ENCODE results near the gene AKNA.

Gene AKNA

GRCh38 chr9:114383521-114384231, 4.1 kb downstream of the AKNA start:
- Histone ChIP-seq H3K4me3 (ENCODE audit: low read depth in 1 of 5, low read length in 5 of 5) (peak overlapping the region in 4 of 5 donors; percentile 14 to 36 (median 30)), H3K36me3 (ENCODE audit: control insufficient read depth in 5 of 5, insufficient read depth in 5 of 5, low read length in 5 of 5) (peaks cover 4 to 28% (median 22%) of the 10 kb centered on the region in 5 donors), H3K27ac (ENCODE audit: low read depth, low read length) (peak overlapping the region; percentile 96), H3K4me1 (ENCODE audit: control insufficient read depth in 5 of 5, insufficient read depth in 5 of 5, low read length in 5 of 5) (peaks cover 30 to 76% (median 71%) of the 10 kb centered on the region in 5 donors), H3K9me3 (ENCODE audit: control insufficient read depth in 5 of 5, low read length in 5 of 5) (no peaks in the 10 kb centered on the region), H3K9ac (ENCODE audit: low read length in 5 of 5) (peak overlapping the region; percentile 21 to 75 (median 71)), H3K27me3 (ENCODE audit: control insufficient read depth in 5 of 5, insufficient read depth in 4 of 5, low read length in 5 of 5) (no peaks in the 10 kb centered on the region)

- Histone ChIP-seq H3K36me3 (ENCODE audit: control insufficient read depth in 5 of 5, insufficient read depth in 5 of 5, low read length in 5 of 5) (peaks cover 4 to 36% (median 27%) of the 10 kb centered on the region in 5 donors), H3K9me3 (ENCODE audit: control insufficient read depth in 5 of 5, low read length in 5 of 5) (no peaks in the 10 kb centered on the region), H3K9ac (ENCODE audit: low read length in 5 of 5) (peak overlapping the region; percentile 62 to 75 (median 71)), H3K27me3 (ENCODE audit: control insufficient read depth in 5 of 5, insufficient read depth in 4 of 5, low read length in 5 of 5) (no peaks in the 10 kb centered on the region), H3K4me1 (ENCODE audit: control insufficient read depth in 5 of 5, insufficient read depth in 5 of 5, low read length in 5 of 5) (peaks cover 23 to 68% (median 64%) of the 10 kb centered on the region in 5 donors), H3K4me3 (ENCODE audit: low read depth in 1 of 5, low read length in 5 of 5) (peak overlapping the region in 4 of 5 donors; percentile 14 to 36 (median 30)), H3K27ac (ENCODE audit: low read depth, low read length) (peak overlapping the region; percentile 96)
Observed at GRCh38 chr9:114382699-114383520, 4.9 kb downstream of the AKNA start.

- no peaks in the 10 kb centered on the region for H3K9me3 ChIP-seq (ENCODE audit: control insufficient read depth in 5 of 5, low read length in 5 of 5)
- H3K9ac ChIP-seq (ENCODE audit: low read length in 5 of 5), result no peak overlapping the region
- H3K4me1 ChIP-seq (ENCODE audit: control insufficient read depth in 5 of 5, insufficient read depth in 5 of 5, low read length in 5 of 5), result peaks cover 8 to 30% (median 28%) of the 10 kb centered on the region in 5 donors
- H3K36me3 ChIP-seq (ENCODE audit: control insufficient read depth in 5 of 5, insufficient read depth in 5 of 5, low read length in 5 of 5), result peaks cover 4 to 70% (median 50%) of the 10 kb centered on the region in 5 donors
- H3K27me3 ChIP-seq (ENCODE audit: control insufficient read depth in 5 of 5, insufficient read depth in 4 of 5, low read length in 5 of 5), result no peaks in the 10 kb centered on the region
- no peak overlapping the region for H3K4me3 ChIP-seq (ENCODE audit: low read depth in 1 of 5, low read length in 5 of 5)
- no peak overlapping the region for H3K27ac ChIP-seq (ENCODE audit: low read depth, low read length)
Observed at GRCh38 chr9:114378883-114379282, 8.9 kb downstream of the AKNA start.

GRCh38 chr9:114378016-114378415, 9.8 kb downstream of the AKNA start:
- no peak overlapping the region for H3K9ac ChIP-seq (ENCODE audit: low read length in 5 of 5)
- H3K36me3 ChIP-seq (ENCODE audit: control insufficient read depth in 5 of 5, insufficient read depth in 5 of 5, low read length in 5 of 5), result peaks cover 4 to 76% (median 58%) of the 10 kb centered on the region in 5 donors
- no peak overlapping the region for H3K27ac ChIP-seq (ENCODE audit: low read depth, low read length)
- no peaks in the 10 kb centered on the region for H3K27me3 ChIP-seq (ENCODE audit: control insufficient read depth in 5 of 5, insufficient read depth in 4 of 5, low read length in 5 of 5)
- no peak overlapping the region for H3K4me3 ChIP-seq (ENCODE audit: low read depth in 1 of 5, low read length in 5 of 5)
- peaks cover 3 to 30% (median 27%) of the 10 kb centered on the region in 5 donors for H3K4me1 ChIP-seq (ENCODE audit: control insufficient read depth in 5 of 5, insufficient read depth in 5 of 5, low read length in 5 of 5)
- no peaks in the 10 kb centered on the region for H3K9me3 ChIP-seq (ENCODE audit: control insufficient read depth in 5 of 5, low read length in 5 of 5)

GRCh38 chr9:114376586-114377445, 11.0 kb downstream of the AKNA start:
- peaks cover 0 to 2% (median 0%) of the 10 kb centered on the region in 5 donors for H3K9me3 ChIP-seq (ENCODE audit: control insufficient read depth in 5 of 5, low read length in 5 of 5)
- no peak overlapping the region for H3K4me3 ChIP-seq (ENCODE audit: low read depth in 1 of 5, low read length in 5 of 5)
- no peak overlapping the region for H3K9ac ChIP-seq (ENCODE audit: low read length in 5 of 5)
- H3K36me3 ChIP-seq (ENCODE audit: control insufficient read depth in 5 of 5, insufficient read depth in 5 of 5, low read length in 5 of 5), result peaks cover 4 to 72% (median 62%) of the 10 kb centered on the region in 5 donors
- H3K27me3 ChIP-seq (ENCODE audit: control insufficient read depth in 5 of 5, insufficient read depth in 4 of 5, low read length in 5 of 5), result peaks cover 0 to 2% (median 0%) of the 10 kb centered on the region in 5 donors
- H3K4me1 ChIP-seq (ENCODE audit: control insufficient read depth in 5 of 5, insufficient read depth in 5 of 5, low read length in 5 of 5), result peaks cover 10 to 30% (median 29%) of the 10 kb centered on the region in 5 donors
- H3K27ac ChIP-seq (ENCODE audit: low read depth, low read length), result no peak overlapping the region

- no peak overlapping the region for H3K27ac ChIP-seq (ENCODE audit: low read depth, low read length)
- peaks cover 4 to 70% (median 63%) of the 10 kb centered on the region in 5 donors for H3K36me3 ChIP-seq (ENCODE audit: control insufficient read depth in 5 of 5, insufficient read depth in 5 of 5, low read length in 5 of 5)
- peaks cover 0 to 2% (median 0%) of the 10 kb centered on the region in 5 donors for H3K27me3 ChIP-seq (ENCODE audit: control insufficient read depth in 5 of 5, insufficient read depth in 4 of 5, low read length in 5 of 5)
- H3K4me1 ChIP-seq (ENCODE audit: control insufficient read depth in 5 of 5, insufficient read depth in 5 of 5, low read length in 5 of 5), result peaks cover 10 to 39% (median 38%) of the 10 kb centered on the region in 5 donors
- peaks cover 0 to 2% (median 0%) of the 10 kb centered on the region in 5 donors for H3K9me3 ChIP-seq (ENCODE audit: control insufficient read depth in 5 of 5, low read length in 5 of 5)
- no peak overlapping the region for H3K9ac ChIP-seq (ENCODE audit: low read length in 5 of 5)
- H3K4me3 ChIP-seq (ENCODE audit: low read depth in 1 of 5, low read length in 5 of 5), result no peak overlapping the region
Observed at GRCh38 chr9:114375386-114376175, 12.2 kb downstream of the AKNA start.

- Histone ChIP-seq H3K4me3 (ENCODE audit: low read depth in 1 of 5, low read length in 5 of 5) (no peak overlapping the region), H3K4me1 (ENCODE audit: control insufficient read depth in 5 of 5, insufficient read depth in 5 of 5, low read length in 5 of 5) (peaks cover 10 to 39% (median 38%) of the 10 kb centered on the region in 5 donors), H3K36me3 (ENCODE audit: control insufficient read depth in 5 of 5, insufficient read depth in 5 of 5, low read length in 5 of 5) (peaks cover 0 to 66% (median 60%) of the 10 kb centered on the region in 5 donors), H3K27ac (ENCODE audit: low read depth, low read length) (no peak overlapping the region), H3K9ac (ENCODE audit: low read length in 5 of 5) (no peak overlapping the region), H3K27me3 (ENCODE audit: control insufficient read depth in 5 of 5, insufficient read depth in 4 of 5, low read length in 5 of 5) (peaks cover 0 to 2% (median 0%) of the 10 kb centered on the region in 5 donors), H3K9me3 (ENCODE audit: control insufficient read depth in 5 of 5, low read length in 5 of 5) (peaks cover 0 to 2% (median 0%) of the 10 kb centered on the region in 5 donors)
Observed at GRCh38 chr9:114374936-114375335, 12.8 kb downstream of the AKNA start.

GRCh38 chr9:114373960-114374730, 13.6 kb downstream of the AKNA start:
- Histone ChIP-seq H3K27ac (ENCODE audit: low read depth, low read length) (peak overlapping the region; percentile 81), H3K27me3 (ENCODE audit: control insufficient read depth in 5 of 5, insufficient read depth in 4 of 5, low read length in 5 of 5) (peaks cover 0 to 2% (median 0%) of the 10 kb centered on the region in 5 donors), H3K4me3 (ENCODE audit: low read depth in 1 of 5, low read length in 5 of 5) (no peak overlapping the region), H3K36me3 (ENCODE audit: control insufficient read depth in 5 of 5, insufficient read depth in 5 of 5, low read length in 5 of 5) (peaks cover 0 to 64% (median 55%) of the 10 kb centered on the region in 5 donors), H3K9ac (ENCODE audit: low read length in 5 of 5) (no peak overlapping the region), H3K4me1 (ENCODE audit: control insufficient read depth in 5 of 5, insufficient read depth in 5 of 5, low read length in 5 of 5) (peaks cover 10 to 42% (median 38%) of the 10 kb centered on the region in 5 donors), H3K9me3 (ENCODE audit: control insufficient read depth in 5 of 5, low read length in 5 of 5) (peaks cover 0 to 2% (median 0%) of the 10 kb centered on the region in 5 donors)

All from subcutaneous abdominal adipose tissue (tissue), 5 donors.